T-cell (primary cell): ENCODE measurements around the gene MKRN2OS. TPM values are rescaled to one million over a fixed set of nuclear protein-coding genes. Genes with fewer than 3 reads are reported as not detected.

Experiments used
- ATAC-seq, 4 experiments: fragments of 200-7000 bp in 3 of 4; fragments of 150-1000 bp in 1 of 4; cut with Tn5 transposase; replicated peaks in 1 of 4; 1 replicate in 3 of 4; 2 replicates in 1 of 4; pipeline ENCODE4 v1.10.0; 2021; ENCODE audit warnings: moderate library complexity in 3 of 4, mild to moderate bottlenecking in 2 of 4, moderate number of reproducible peaks in 1 of 4
- CTCF ChIA-PET, 2 donors: fragments of 300-600 bp; sonication (Branson Sonifier 250); formaldehyde crosslinking; loops; one replicate each; lab custom pipeline; 2022; ENCODE audit warnings: antibody characterized with exemption in 2 of 2; lab: Charles Lee
- POLR2A ChIA-PET, 2 donors: fragments of 300-600 bp; sonication (Branson Sonifier 250); formaldehyde crosslinking; loops; one replicate each; lab custom pipeline; 2022; ENCODE audit warnings: antibody characterized with exemption in 2 of 2; lab: Charles Lee
- DNase-seq, 35 experiments: peaks; one replicate each; pipeline versions ENCODE4 v3.0.0 to v3.0.0-alpha.2; 2013 to 2023
- H3K27ac ChIP-seq: one replicate; pipeline ENCODE4 v1.5.1; 2013; ENCODE audit warnings: low read length
- H3K27me3 ChIP-seq, 2 experiments: replicated peaks in 1 of 2; 1 replicate in 1 of 2; 2 replicates in 1 of 2; pipeline versions ENCODE4 v1.6.1 to v1.7.0; 2013; ENCODE audit warnings: low read length in 1 of 2, mixed read lengths in 1 of 2; ENCODE audit not compliant: control insufficient read depth in 2 of 2, insufficient read depth in 2 of 2; ENCODE audit errors: extremely low read depth in 1 of 2
- H3K36me3 ChIP-seq, 2 donors: 1 replicate in 1 of 2; 2 replicates in 1 of 2; pipeline versions ENCODE4 v1.6.1 to v1.7.0; 2013; ENCODE audit warnings: low read length in 1 of 2; ENCODE audit not compliant: control insufficient read depth in 2 of 2, insufficient read depth in 1 of 2; ENCODE audit errors: extremely low read depth in 1 of 2
- H3K4me1 ChIP-seq, 2 experiments: 1 replicate in 1 of 2; 2 replicates in 1 of 2; pipeline versions ENCODE4 v1.6.1 to v1.7.0; 2013; ENCODE audit warnings: low read length in 2 of 2, mixed read lengths in 1 of 2; ENCODE audit not compliant: insufficient read depth in 2 of 2, control insufficient read depth in 1 of 2; ENCODE audit errors: extremely low read depth in 1 of 2
- H3K4me3 ChIP-seq, 2 donors: 1 replicate in 1 of 2; 2 replicates in 1 of 2; pipeline versions ENCODE4 v1.5.1 to v1.7.0; 2013; ENCODE audit warnings: mild to moderate bottlenecking in 2 of 2, low read length in 1 of 2, moderate library complexity in 1 of 2; ENCODE audit not compliant: control insufficient read depth in 1 of 2; ENCODE audit errors: extremely low read depth in 1 of 2
- H3K9me3 ChIP-seq: 2 replicates; pipeline ENCODE4 v1.7.0; 2013
- H3K27ac Mint-ChIP-seq, 2 donors: one replicate each; pipeline ENCODE4 v1.8.0; 2020 to 2021; ENCODE audit warnings: mild to moderate bottlenecking in 2 of 2, mixed read lengths in 2 of 2
- H3K27me3 Mint-ChIP-seq, 2 donors: one replicate each; pipeline ENCODE4 v1.8.0; 2021 to 2022; ENCODE audit warnings: mixed read lengths in 2 of 2
- H3K36me3 Mint-ChIP-seq: one replicate; pipeline ENCODE4 v1.8.0; 2021; ENCODE audit warnings: mixed read lengths
- H3K4me1 Mint-ChIP-seq, 3 donors: one replicate each; pipeline ENCODE4 v1.8.0; 2020 to 2022; ENCODE audit warnings: mixed read lengths in 3 of 3, mild to moderate bottlenecking in 1 of 3
- H3K4me3 Mint-ChIP-seq, 3 donors: one replicate each; pipeline ENCODE4 v1.8.0; 2020 to 2022; ENCODE audit warnings: mild to moderate bottlenecking in 3 of 3, mixed read lengths in 3 of 3, moderate library complexity in 3 of 3
- H3K9me3 Mint-ChIP-seq, 3 donors: one replicate each; pipeline ENCODE4 v1.8.0; 2020 to 2022; ENCODE audit warnings: mixed read lengths in 3 of 3
- WGBS: methylation state at CpG from one replicate; pipeline ENCODE4 v1.1.5; 2013; ENCODE audit warnings: missing lambda C conversion rate; ENCODE audit not compliant: insufficient coverage; 5-methylcytosine and 5-hydroxymethylcytosine counted together
- total RNA-seq, 35 experiments: library from RNA in 6 of 35; stranded (reverse) in 6 of 35; fragments of 120-200 nt in 1 of 35; gene quantifications; one replicate each; pipeline versions ENCODE4 v1.2.1 to v1.2.4 and lab custom pipeline; 2013 to 2026

Gene MKRN2OS
- total RNA-seq, 5 donors from 2014 or later (not counting 1 experiment from before 2014, with no cell fraction given), result not detected

DNA sequence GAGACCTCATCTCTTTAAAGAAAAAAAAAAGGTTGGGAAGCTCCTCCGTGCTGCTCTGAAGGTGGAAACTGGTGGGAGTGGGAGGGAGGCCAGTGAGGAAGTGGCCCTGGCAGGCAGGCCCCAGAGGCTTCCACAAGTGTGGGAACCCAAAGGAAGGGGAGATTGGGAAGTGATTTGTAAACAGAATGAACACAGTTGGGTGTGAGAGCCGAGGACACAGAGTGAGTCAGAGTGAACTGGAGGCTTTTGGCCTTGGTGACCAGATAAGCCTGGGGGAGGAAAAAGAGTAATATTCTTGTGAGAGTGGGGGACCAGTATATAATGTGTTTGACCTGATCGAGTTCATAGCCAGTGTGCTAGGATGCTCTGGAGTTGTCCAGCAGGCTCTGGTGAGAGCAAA is 34.6 kb upstream of the MKRN2OS start:
- no peak overlapping the region for H3K4me3 Mint-ChIP-seq
- Histone ChIP-seq H3K4me3 (no peak overlapping the region), H3K9me3 (no peaks in the 10 kb centered on the region), H3K27me3 (no peaks in the 10 kb centered on the region), H3K27ac (no peak overlapping the region), H3K4me1 (no peaks in the 10 kb centered on the region), H3K36me3 (peaks cover 36 to 87% of the 10 kb centered on the region in 2 donors)
- H3K9me3 Mint-ChIP-seq, result peaks cover 4 to 9% (median 8%) of the 10 kb centered on the region in 3 donors
- WGBS, result 73% methylated on average over 3 of the region's 3 CpGs
- DNase-seq (no peak), ATAC-seq (no peak)
- peak overlapping the region in 1 of 2 donors; percentile 74 for H3K27ac Mint-ChIP-seq
- H3K27me3 Mint-ChIP-seq, result no peaks in the 10 kb centered on the region
- CTCF ChIA-PET, result no interaction called here
- peaks cover 75% of the 10 kb centered on the region for H3K36me3 Mint-ChIP-seq
- POLR2A ChIA-PET, result no interaction called here
- peaks cover 0 to 9% (median 0%) of the 10 kb centered on the region in 3 donors for H3K4me1 Mint-ChIP-seq

DNA sequence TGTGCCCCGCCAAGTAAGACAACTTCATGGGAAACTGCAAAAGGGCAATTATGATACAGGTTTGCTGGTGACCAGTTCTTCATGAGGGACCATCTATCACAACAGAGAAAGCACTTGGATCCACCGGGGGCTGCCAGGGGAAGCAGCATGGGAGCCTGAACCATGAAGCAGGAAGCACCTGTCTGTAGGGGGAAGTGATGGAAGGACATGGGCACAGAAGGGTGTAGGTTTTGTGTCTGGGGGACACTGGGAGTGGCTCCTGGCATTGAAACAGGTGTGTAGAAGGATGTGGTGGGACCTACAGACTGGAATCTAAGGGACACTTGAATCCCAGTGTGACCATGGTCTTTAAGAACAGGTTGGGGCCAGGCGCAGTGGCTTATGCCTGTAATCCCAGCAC is 34.2 kb upstream of the MKRN2OS start:
- ATAC-seq, result no peak
- no peaks in the 10 kb centered on the region for H3K4me1 ChIP-seq
- no peak for DNase-seq
- H3K36me3 ChIP-seq, result peaks cover 32 to 87% of the 10 kb centered on the region in 2 donors
- Mint-ChIP-seq H3K36me3 (peaks cover 75% of the 10 kb centered on the region), H3K4me3 (no peak overlapping the region), H3K27ac (no peak overlapping the region), H3K4me1 (peaks cover 0 to 5% (median 0%) of the 10 kb centered on the region in 3 donors), H3K9me3 (peaks cover 4 to 9% (median 8%) of the 10 kb centered on the region in 3 donors), H3K27me3 (no peaks in the 10 kb centered on the region)
- CTCF ChIA-PET, result no interaction called here
- H3K9me3 ChIP-seq, result no peaks in the 10 kb centered on the region
- H3K27me3 ChIP-seq, result no peaks in the 10 kb centered on the region
- H3K27ac ChIP-seq, result no peak overlapping the region
- WGBS, result 60% methylated on average over 2 of the region's 3 CpGs
- H3K4me3 ChIP-seq, result no peak overlapping the region
- POLR2A ChIA-PET, result no interaction called here

DNA sequence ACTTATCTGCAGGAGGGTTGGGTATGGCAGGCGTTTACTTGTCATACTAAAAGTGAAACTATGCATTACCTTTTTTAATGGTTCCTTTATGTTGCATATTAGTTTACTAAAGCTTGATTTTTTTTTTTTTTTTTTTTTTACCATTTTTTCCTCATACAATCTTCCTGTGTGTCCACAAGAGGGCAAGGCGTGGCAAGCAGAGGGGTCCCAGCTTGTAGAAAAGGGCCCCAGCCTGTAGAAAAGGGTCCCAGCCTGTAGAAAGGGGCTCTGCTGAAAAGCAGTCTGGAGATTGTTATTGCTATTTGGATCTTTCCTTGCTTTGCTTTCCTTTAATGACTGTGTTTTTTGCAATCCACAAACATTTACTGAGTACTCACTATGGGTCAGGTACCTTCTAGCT is 33.4 kb upstream of the MKRN2OS start:
- no peaks in the 10 kb centered on the region for H3K27me3 Mint-ChIP-seq
- Histone ChIP-seq H3K36me3 (peaks cover 26 to 87% of the 10 kb centered on the region in 2 donors), H3K27ac (no peak overlapping the region), H3K27me3 (no peaks in the 10 kb centered on the region), H3K9me3 (no peaks in the 10 kb centered on the region), H3K4me1 (no peaks in the 10 kb centered on the region), H3K4me3 (no peak overlapping the region)
- peaks cover 4 to 9% (median 8%) of the 10 kb centered on the region in 3 donors for H3K9me3 Mint-ChIP-seq
- DNase-seq (peak in 1 of 35 experiments; percentile 17), ATAC-seq (no peak)
- H3K27ac Mint-ChIP-seq, result peak overlapping the region in 1 of 2 donors; percentile 44
- POLR2A ChIA-PET, result interaction anchor here (0.6 kb wide), 3 partner anchors 9 to 435 kb away, joined by 3 to 5 read pairs (median 4); no protein-coding TSS in a partner anchor
- CTCF ChIA-PET, result interaction anchor here (0.6 to 0.7 kb wide), 4 partner anchors 72 to 1546 kb away, joined by 3 to 4 read pairs (median 4); partner anchors contain the start of gene TMEM43 (in 1 of the 2)
- no peak overlapping the region for H3K4me3 Mint-ChIP-seq
- H3K36me3 Mint-ChIP-seq, result peaks cover 74% of the 10 kb centered on the region
- H3K4me1 Mint-ChIP-seq, result peaks cover 0 to 4% (median 0%) of the 10 kb centered on the region in 3 donors
- 100% methylated on average over 1 of the region's 2 CpGs for WGBS

DNA sequence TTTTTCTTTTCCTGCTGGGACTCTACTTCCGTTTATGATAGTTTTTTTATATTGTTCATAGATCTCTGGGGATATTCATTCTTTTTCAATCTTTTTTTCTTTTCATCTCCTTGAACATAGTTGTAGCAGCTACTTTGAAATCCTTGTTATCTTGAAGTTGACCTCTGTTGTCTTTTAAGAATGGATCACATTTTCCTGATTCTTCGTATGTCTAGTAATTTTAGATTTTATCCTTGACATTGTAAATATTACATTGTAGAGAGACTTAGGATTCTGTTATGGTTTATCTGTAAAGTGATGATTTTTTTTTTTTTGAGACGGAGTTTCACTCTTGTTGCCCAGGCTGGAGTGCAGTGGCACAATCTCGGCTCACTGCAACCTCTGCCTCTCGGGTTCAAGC is 32.1 kb upstream of the MKRN2OS start:
- Histone ChIP-seq H3K27me3 (no peaks in the 10 kb centered on the region), H3K36me3 (peaks cover 18 to 85% of the 10 kb centered on the region in 2 donors), H3K4me1 (no peaks in the 10 kb centered on the region), H3K27ac (no peak overlapping the region), H3K4me3 (no peak overlapping the region), H3K9me3 (no peaks in the 10 kb centered on the region)
- DNase-seq (no peak), ATAC-seq (no peak)
- no CpG with 5 or more reads among the region's 5 CpGs for WGBS
- Mint-ChIP-seq H3K4me3 (no peak overlapping the region), H3K9me3 (peaks cover 4 to 9% (median 8%) of the 10 kb centered on the region in 3 donors), H3K27ac (no peak overlapping the region), H3K4me1 (peaks cover 0 to 4% (median 0%) of the 10 kb centered on the region in 3 donors), H3K36me3 (peaks cover 71% of the 10 kb centered on the region), H3K27me3 (no peaks in the 10 kb centered on the region)
- POLR2A ChIA-PET, result interaction anchor here in 1 of 2 donors (0.8 kb wide), 1 partner anchor 23 kb away, joined by 3 read pairs; no protein-coding TSS in a partner anchor
- CTCF ChIA-PET, result interaction anchor here in 1 of 2 donors (0.6 kb wide), 1 partner anchor 87 kb away, joined by 3 read pairs; the partner anchor contains the start of gene RAF1

DNA sequence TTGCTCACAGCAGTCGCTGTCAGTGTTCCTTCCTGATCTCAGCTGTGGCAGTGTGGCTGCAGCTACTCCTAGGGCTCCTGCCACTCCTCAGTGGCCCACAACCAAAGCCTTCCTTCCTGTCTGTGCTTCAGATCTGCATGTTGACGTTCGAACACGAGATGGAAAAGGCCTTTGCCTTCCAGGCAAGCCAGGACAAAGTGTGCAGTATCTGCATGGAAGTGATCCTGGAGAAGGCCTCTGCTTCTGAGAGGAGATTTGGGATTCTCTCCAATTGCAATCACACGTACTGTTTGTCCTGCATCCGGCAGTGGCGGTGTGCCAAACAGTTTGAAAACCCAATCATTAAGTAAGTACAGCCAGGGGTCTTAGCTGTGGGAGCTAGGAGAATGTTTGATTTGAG is 29.4 kb upstream of the MKRN2OS start:
- ATAC-seq, result no peak
- WGBS, result 81% methylated on average over 6 of the region's 7 CpGs
- Mint-ChIP-seq H3K9me3 (peaks cover 4 to 9% (median 8%) of the 10 kb centered on the region in 3 donors), H3K27ac (no peak overlapping the region), H3K36me3 (peaks cover 82% of the 10 kb centered on the region), H3K4me3 (no peak overlapping the region), H3K27me3 (no peaks in the 10 kb centered on the region), H3K4me1 (peaks cover 0 to 4% (median 0%) of the 10 kb centered on the region in 3 donors)
- DNase-seq, result no peak
- H3K27me3 ChIP-seq, result no peaks in the 10 kb centered on the region
- ChIA-PET CTCF (no interaction called here), POLR2A (no interaction called here)
- no peaks in the 10 kb centered on the region for H3K9me3 ChIP-seq
- H3K4me1 ChIP-seq, result no peaks in the 10 kb centered on the region
- H3K4me3 ChIP-seq, result no peak overlapping the region
- no peak overlapping the region for H3K27ac ChIP-seq
- H3K36me3 ChIP-seq, result peaks cover 6 to 86% of the 10 kb centered on the region in 2 donors

DNA sequence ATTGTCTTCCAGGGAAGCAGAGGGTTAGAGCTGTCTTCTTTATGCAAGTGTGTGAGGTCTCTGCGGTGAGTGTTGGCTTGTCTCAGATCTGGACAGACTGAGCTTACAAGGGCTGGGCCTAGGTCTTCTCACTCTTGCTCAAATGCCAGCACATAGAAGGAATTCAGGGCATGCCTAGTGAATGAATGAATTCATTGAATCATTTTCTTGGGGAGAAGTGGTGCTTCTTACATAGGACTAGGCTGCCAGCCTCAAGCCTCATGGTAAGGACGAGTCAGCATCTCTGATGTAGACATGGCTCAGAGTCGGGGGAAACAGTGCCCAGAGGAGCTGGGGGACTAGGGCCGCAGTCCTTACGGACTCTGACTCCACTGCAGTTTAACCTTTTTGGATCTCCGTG is 28.8 kb upstream of the MKRN2OS start:
- no peak overlapping the region for H3K27ac ChIP-seq
- CTCF ChIA-PET, result no interaction called here
- DNase-seq (no peak), ATAC-seq (no peak)
- H3K9me3 ChIP-seq, result no peaks in the 10 kb centered on the region
- H3K27me3 Mint-ChIP-seq, result no peaks in the 10 kb centered on the region
- H3K4me1 Mint-ChIP-seq, result peaks cover 0 to under 1% (median 0%) of the 10 kb centered on the region in 3 donors
- POLR2A ChIA-PET, result no interaction called here
- H3K27me3 ChIP-seq, result no peaks in the 10 kb centered on the region
- no peak overlapping the region for H3K4me3 Mint-ChIP-seq
- H3K36me3 Mint-ChIP-seq, result peaks cover 80% of the 10 kb centered on the region
- 96% methylated on average over 6 of the region's 6 CpGs for WGBS
- no peak overlapping the region for H3K27ac Mint-ChIP-seq
- H3K4me1 ChIP-seq, result no peaks in the 10 kb centered on the region
- no peak overlapping the region for H3K4me3 ChIP-seq
- peaks cover 4 to 9% (median 8%) of the 10 kb centered on the region in 3 donors for H3K9me3 Mint-ChIP-seq
- peaks cover 6 to 86% of the 10 kb centered on the region in 2 donors for H3K36me3 ChIP-seq
